IMR-90 (cell line): Measurements from ENCODE around the gene TREM2. TPM values are rescaled to one million over a fixed set of nuclear protein-coding genes. Genes with fewer than 3 reads are reported as not detected.

Source experiments
- ATAC-seq: fragments of 200-7000 bp; cut with Tn5 transposase; 2 replicates; pipeline ENCODE4 v1.9.1; 2020; ENCODE audit warnings: low read depth, mild to moderate bottlenecking, moderate library complexity
- BruUV-seq: library from RNA; stranded (reverse); fragments of 400-500 nt; replicated peaks from 2 replicates; lab custom pipeline; 2021; lab: Mats Ljungman, UMichigan
- CTCF ChIA-PET: fragments of 300-600 bp; formaldehyde crosslinking; extraction: SDS; loops from one replicate; lab custom pipeline; 2021; ENCODE audit warnings: antibody characterized with exemption; lab: Yijun Ruan, JAX
- POLR2A ChIA-PET: fragments of 300-600 bp; sonication (Branson Sonifier 250); formaldehyde crosslinking; loops from one replicate; lab custom pipeline; 2022; ENCODE audit warnings: antibody characterized with exemption; ENCODE audit not compliant: unreplicated experiment; lab: Charles Lee
- DNase-seq: peaks from one replicate; pipeline ENCODE4 v3.0.0; 2013
- H2AFZ ChIP-seq: replicated peaks from 2 replicates; pipeline ENCODE3; 2013; ENCODE audit warnings: low read length, mild to moderate bottlenecking; ENCODE audit not compliant: poor library complexity
- H2AK5ac ChIP-seq: 2 replicates; pipeline ENCODE4 v1.6.1; 2013; ENCODE audit warnings: low read depth, low read length, inconsistent platforms
- H2AK9ac ChIP-seq: replicated peaks from 2 replicates; pipeline ENCODE3; 2013; ENCODE audit warnings: mild to moderate bottlenecking, low read depth, low read length, moderate library complexity; ENCODE audit not compliant: poor library complexity
- H2BK120ac ChIP-seq: 2 replicates; pipeline ENCODE4 v1.6.1; 2013; ENCODE audit warnings: low read depth, low read length, inconsistent platforms
- H2BK15ac ChIP-seq: 3 replicates; pipeline ENCODE4 v1.6.1; 2013; ENCODE audit warnings: low read depth, low read length, inconsistent platforms
- H2BK20ac ChIP-seq: 2 replicates; pipeline ENCODE4 v1.6.1; 2013; ENCODE audit warnings: low read depth, mild to moderate bottlenecking, inconsistent platforms, low read length, moderate library complexity
- H2BK5ac ChIP-seq: 2 replicates; pipeline ENCODE4 v1.6.1; 2013; ENCODE audit warnings: mild to moderate bottlenecking, low read depth, low read length, inconsistent platforms; ENCODE audit not compliant: poor library complexity, severe bottlenecking
- H3K14ac ChIP-seq: replicated peaks from 2 replicates; pipeline ENCODE4 v1.6.1; 2013; ENCODE audit warnings: low read depth, low read length, inconsistent platforms
- H3K18ac ChIP-seq: 2 replicates; pipeline ENCODE4 v1.6.1; 2013; ENCODE audit warnings: low read depth, low read length, control low read depth
- H3K23ac ChIP-seq: 2 replicates; pipeline ENCODE4 v1.6.1; 2013; ENCODE audit warnings: low read depth, low read length, inconsistent platforms
- H3K27ac ChIP-seq: 2 replicates; pipeline ENCODE4 v1.5.1; 2013; ENCODE audit warnings: mild to moderate bottlenecking, control low read depth, low read length; ENCODE audit not compliant: insufficient read depth
- H3K27me3 ChIP-seq: 2 replicates; pipeline ENCODE4 v1.6.1; 2013; ENCODE audit warnings: low read length; ENCODE audit not compliant: control insufficient read depth, insufficient read depth
- H3K36me3 ChIP-seq: 2 replicates; pipeline ENCODE4 v1.6.1; 2013; ENCODE audit warnings: low read length, mixed read lengths; ENCODE audit not compliant: control insufficient read depth, insufficient read depth
- H3K4ac ChIP-seq: 2 replicates; pipeline ENCODE4 v1.6.1; 2013; ENCODE audit warnings: low read depth, low read length, inconsistent platforms
- H3K4me1 ChIP-seq: 2 replicates; pipeline ENCODE4 v1.6.1; 2013; ENCODE audit warnings: low read length, mixed read lengths; ENCODE audit not compliant: control insufficient read depth, insufficient read depth
- H3K4me2 ChIP-seq: 2 replicates; pipeline ENCODE4 v1.6.1; 2013; ENCODE audit warnings: low read depth, mild to moderate bottlenecking, control low read depth, low read length, moderate library complexity
- H3K4me3 ChIP-seq: 2 replicates; pipeline ENCODE4 v1.5.1; 2013; ENCODE audit warnings: low read depth, mild to moderate bottlenecking, control low read depth, low read length, moderate library complexity; ENCODE audit not compliant: insufficient read depth
- H3K56ac ChIP-seq: 2 replicates; pipeline ENCODE4 v1.6.1; 2013; ENCODE audit warnings: low read length, inconsistent platforms; ENCODE audit not compliant: insufficient read depth; ENCODE audit errors: extremely low read depth
- H3K79me1 ChIP-seq, 2 experiments: 2 replicates each; pipeline ENCODE4 v1.6.1; 2013; ENCODE audit warnings: low read length in 2 of 2, inconsistent platforms in 1 of 2, low read depth in 1 of 2
- H3K9ac ChIP-seq: 2 replicates; pipeline ENCODE4 v1.6.1; 2013; ENCODE audit warnings: low read depth, low read length, control low read depth
- H3K9me1 ChIP-seq: 2 replicates; pipeline ENCODE4 v1.6.1; 2013; ENCODE audit warnings: low read length, inconsistent platforms; ENCODE audit not compliant: insufficient read depth
- H3K9me3 ChIP-seq: 2 replicates; pipeline ENCODE4 v1.6.1; 2013; ENCODE audit warnings: low read length; ENCODE audit not compliant: control insufficient read depth, insufficient read depth
- H4K20me1 ChIP-seq: 2 replicates; pipeline ENCODE4 v1.6.1; 2013; ENCODE audit warnings: low read length, inconsistent platforms; ENCODE audit not compliant: insufficient read depth
- H4K5ac ChIP-seq: 2 replicates; pipeline ENCODE4 v1.6.1; 2013; ENCODE audit warnings: mild to moderate bottlenecking, low read depth, low read length, control low read depth
- H4K8ac ChIP-seq, 2 experiments: 2 replicates each; pipeline ENCODE4 v1.6.1; 2013; ENCODE audit warnings: low read depth in 2 of 2, low read length in 2 of 2, control low read depth in 1 of 2, inconsistent platforms in 1 of 2
- H4K91ac ChIP-seq: 2 replicates; pipeline ENCODE4 v1.6.1; 2013; ENCODE audit warnings: low read depth, low read length, inconsistent platforms; ENCODE audit not compliant: insufficient read depth
- BHLHE40 ChIP-seq: fragments of 150-350 bp; IDR thresholded peaks from 2 replicates; pipeline ENCODE4 v1.6.1; 2016; ENCODE audit warnings: mild to moderate bottlenecking, low read depth, low read length
- FOS ChIP-seq: fragments of 150-350 bp; IDR thresholded peaks from 2 replicates; pipeline ENCODE4 v1.6.1; 2016; ENCODE audit warnings: low read depth, low read length
- MAFK ChIP-seq: IDR thresholded peaks from 2 replicates; pipeline ENCODE4 v1.6.1; 2012; ENCODE audit warnings: low read depth, low read length, improper control_type of control experiment
- POLR2A ChIP-seq: IDR thresholded peaks from 2 replicates; pipeline ENCODE4 v1.6.1; 2012; ENCODE audit warnings: mild to moderate bottlenecking, low read depth, low read length
- RAD21 ChIP-seq: IDR thresholded peaks from 2 replicates; pipeline ENCODE4 v1.6.1; 2012; ENCODE audit warnings: low read length, improper control_type of control experiment
- RCOR1 ChIP-seq: IDR thresholded peaks from 2 replicates; pipeline ENCODE4 v1.6.1; 2012; ENCODE audit warnings: mild to moderate bottlenecking, low read length, improper control_type of control experiment; ENCODE audit not compliant: insufficient replicate concordance
- RFX5 ChIP-seq: IDR thresholded peaks from 2 replicates; pipeline ENCODE4 v1.8.0; 2012; ENCODE audit warnings: low read depth, mild to moderate bottlenecking, low read length, moderate library complexity
- WGBS, 2 experiments: methylation state at CpG; one replicate each; pipeline versions ENCODE4 v1.1.5 to v1.1.7; 2013; ENCODE audit warnings: missing lambda C conversion rate in 2 of 2; ENCODE audit not compliant: insufficient read length in 1 of 2; ENCODE audit errors: extremely low coverage in 2 of 2; 5-methylcytosine and 5-hydroxymethylcytosine counted together
- dilution Hi-C: fragments of 300-500 bp; cut with HindIII; formaldehyde crosslinking; loops from one replicate; pipeline ENCODE4 v1.14.3; 2018; ENCODE audit warnings: low sequenced_read_pairs; ENCODE audit not compliant: unreplicated experiment
- in situ Hi-C: fragments of 300-500 bp; cut with MboI; formaldehyde crosslinking; loops from 3 replicates; pipeline ENCODE4 v1.14.3; 2019; ENCODE audit warnings: low sequenced_read_pairs, inconsistent platforms, mixed read lengths
- intact Hi-C: fragments of 100-400 bp; cut with micrococcal nuclease; formaldehyde crosslinking; loops from 2 replicates; pipeline ENCODE4 v1.10.0; 2022
- polyA plus RNA-seq, 3 experiments: library from polyadenylated mRNA; depleted of rRNA; stranded (reverse); fragments of >200 nt; gene quantifications; 2 replicates each; pipeline ENCODE4 v1.2.3, GENCODE V29; 2012; ENCODE audit warnings: low replicate concordance in 1 of 3
- total RNA-seq: library from RNA; depleted of rRNA; stranded (reverse); fragments of >200 nt; gene quantifications from 2 replicates; pipeline ENCODE4 v1.2.3, GENCODE V29; 2012

Gene TREM2
- total and polyA plus RNA-seq, 2 of the 4 experiments (the other 2 are of a cell fraction): not detected

- dilution Hi-C loops (no loop called here), in situ Hi-C loops (no loop called here), intact Hi-C loops (no loop called here)
- Histone ChIP-seq H2AK5ac (no peak overlapping the region), H3K27me3 (no peaks in the 10 kb centered on the region; the same call in 1 of the 2 replicates), H3K4ac (no peak overlapping the region), H3K4me3 (no peak overlapping the region), H3K9me1 (no peaks in the 10 kb centered on the region), H3K4me2 (no peak overlapping the region), H3K36me3 (no peaks in the 10 kb centered on the region), H2BK5ac (no peak overlapping the region), H4K5ac (no peak overlapping the region), H4K91ac (no peak overlapping the region), H3K9me3 (no peaks in the 10 kb centered on the region), H2BK120ac (no peak overlapping the region), H2BK20ac (no peak overlapping the region), H3K14ac (no peak overlapping the region), H3K4me1 (no peaks in the 10 kb centered on the region), H3K23ac (no peak overlapping the region), H2BK15ac (no peak overlapping the region), H4K8ac (no peak overlapping the region), H3K27ac (no peak overlapping the region), H3K79me1 (no peaks in the 10 kb centered on the region), H3K56ac (no peak overlapping the region), H4K20me1 (no peaks in the 10 kb centered on the region), H2AFZ (no peak overlapping the region), H3K18ac (no peak overlapping the region), H2AK9ac (no peak overlapping the region), H3K9ac (no peak overlapping the region)
- CTCF ChIA-PET: no interaction called here
- TF ChIP-seq FOS (no peak), BHLHE40 (no peak), RCOR1 (no peak), RAD21 (no peak), POLR2A (no peak), RFX5 (no peak), MAFK (no peak)
- no peak for DNase-seq
- ATAC-seq: no peak
- WGBS, 2 experiments: no CpG with 5 or more reads among the region's 4 CpGs
- POLR2A ChIA-PET: no interaction called here
- no TSS peak for BruUV-seq
Measured at GRCh38 chr6:41153451-41153850, 9.5 kb downstream of the TREM2 start.
